HG02981 (cell line): ENCODE measurements around the gene PGAP2.

ENCODE experiments used
- ATAC-seq: cut with Tn5 transposase; IDR thresholded peaks from one replicate; pipeline ENCODE4 v1.9.1; 2021; ENCODE audit warnings: mild to moderate bottlenecking, moderate library complexity; ENCODE audit not compliant: unreplicated experiment

The PGAP2 gene

GRCh38 chr11:3831378-3832239 lies 23.2 kb downstream of the PGAP2 start:
- ATAC-seq = no peak

- no peak for ATAC-seq
Observed at GRCh38 chr11:3832816-3833215, 24.5 kb downstream of the PGAP2 start.

- ATAC-seq = no peak
Observed at GRCh38 chr11:3833449-3833848, 25.1 kb downstream of the PGAP2 start.

- ATAC-seq = no peak
Observed at GRCh38 chr11:3834349-3834663, 25.9 kb downstream of the PGAP2 start.

GRCh38 chr11:3834664-3835461 lies 26.5 kb downstream of the PGAP2 start:
- no peak for ATAC-seq

- no peak for ATAC-seq
Observed at GRCh38 chr11:3835751-3836150, 27.4 kb downstream of the PGAP2 start.

- no peak for ATAC-seq
Observed at GRCh38 chr11:3836903-3837302, 28.5 kb downstream of the PGAP2 start.

DNA sequence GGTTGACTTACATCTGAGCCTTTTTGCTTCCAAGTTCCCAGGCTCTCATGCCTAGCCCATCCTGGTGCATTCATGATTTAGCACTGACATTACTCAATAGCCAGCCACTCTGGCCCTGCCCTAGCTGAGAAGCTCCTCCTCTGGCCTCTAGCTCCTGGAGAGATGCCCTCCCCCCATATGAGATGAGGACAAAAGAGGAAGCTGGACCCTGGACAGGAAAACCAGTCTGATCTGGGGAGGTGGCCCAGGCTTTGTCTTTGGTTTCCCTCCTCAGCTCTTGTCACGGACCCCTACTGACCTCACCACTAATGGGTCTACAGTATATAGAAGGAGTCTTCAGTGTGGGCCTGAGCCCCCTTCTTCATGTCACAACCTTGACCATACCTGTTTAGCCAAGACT lies 29.4 kb downstream of the PGAP2 start:
- ATAC-seq = no peak

DNA sequence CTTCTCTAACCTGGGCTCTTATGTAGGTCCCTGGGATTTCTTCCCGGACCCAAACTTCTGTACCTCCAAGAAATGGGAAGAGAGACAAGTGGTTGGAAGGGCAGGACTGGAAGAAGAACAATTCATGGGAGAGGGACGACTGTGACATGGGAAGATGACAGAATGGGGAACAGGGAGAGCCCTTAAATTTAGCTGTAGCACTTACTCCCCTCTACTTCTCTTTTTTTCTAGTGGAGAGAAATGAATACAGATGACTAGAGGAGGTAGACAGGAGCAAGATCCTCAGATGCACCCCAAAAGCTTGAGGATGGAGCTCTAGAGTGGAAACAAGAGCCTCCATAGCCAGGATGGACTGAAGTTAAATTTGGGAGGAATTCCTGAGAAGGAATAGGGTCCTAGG lies 30.1 kb downstream of the PGAP2 start:
- no peak for ATAC-seq

- peak; percentile 10 for ATAC-seq
Observed at GRCh38 chr11:3840004-3840869, 31.9 kb downstream of the PGAP2 start.

- ATAC-seq = peak; percentile 26
Observed at GRCh38 chr11:3840870-3841425, 32.6 kb downstream of the PGAP2 start, which contains the start of gene RHOG. TSS of gene RHOG (minus strand) at chr11:3840959. CDS start at chr11:3828138, 12,821 bp downstream.

GRCh38 chr11:3841426-3842350 lies 33.3 kb downstream of the PGAP2 start:
- peak; percentile 55 for ATAC-seq

GRCh38 chr11:3843326-3843725 lies 35.0 kb downstream of the PGAP2 start:
- no peak for ATAC-seq

DNA sequence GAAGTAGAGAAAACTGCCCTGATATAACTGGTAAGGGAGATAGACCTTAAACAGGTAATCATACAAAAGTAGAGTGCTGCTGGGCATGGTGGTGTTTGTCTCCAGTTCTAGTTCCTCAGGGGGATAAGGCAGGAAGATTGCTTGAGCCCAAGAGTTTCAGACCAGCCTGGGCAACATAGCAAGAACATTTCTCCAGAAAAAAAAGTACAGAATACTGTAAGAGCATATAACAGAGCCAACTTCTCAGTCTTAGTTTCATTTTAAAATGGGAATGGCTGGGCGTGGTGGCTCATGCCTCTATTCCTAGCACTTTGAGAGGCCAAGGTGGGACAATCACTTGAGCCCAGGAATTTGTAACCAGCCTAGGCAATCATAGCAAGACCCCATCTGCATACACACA lies 36.9 kb downstream of the PGAP2 start:
- ATAC-seq = no peak

GRCh38 chr11:3845670-3846069 lies 37.3 kb downstream of the PGAP2 start:
- no peak for ATAC-seq

GRCh38 chr11:3849297-3849874 lies 41.0 kb downstream of the PGAP2 start:
- ATAC-seq = no peak

GRCh38 chr11:3853545-3853842 lies 45.1 kb downstream of the PGAP2 start:
- no peak for ATAC-seq

DNA sequence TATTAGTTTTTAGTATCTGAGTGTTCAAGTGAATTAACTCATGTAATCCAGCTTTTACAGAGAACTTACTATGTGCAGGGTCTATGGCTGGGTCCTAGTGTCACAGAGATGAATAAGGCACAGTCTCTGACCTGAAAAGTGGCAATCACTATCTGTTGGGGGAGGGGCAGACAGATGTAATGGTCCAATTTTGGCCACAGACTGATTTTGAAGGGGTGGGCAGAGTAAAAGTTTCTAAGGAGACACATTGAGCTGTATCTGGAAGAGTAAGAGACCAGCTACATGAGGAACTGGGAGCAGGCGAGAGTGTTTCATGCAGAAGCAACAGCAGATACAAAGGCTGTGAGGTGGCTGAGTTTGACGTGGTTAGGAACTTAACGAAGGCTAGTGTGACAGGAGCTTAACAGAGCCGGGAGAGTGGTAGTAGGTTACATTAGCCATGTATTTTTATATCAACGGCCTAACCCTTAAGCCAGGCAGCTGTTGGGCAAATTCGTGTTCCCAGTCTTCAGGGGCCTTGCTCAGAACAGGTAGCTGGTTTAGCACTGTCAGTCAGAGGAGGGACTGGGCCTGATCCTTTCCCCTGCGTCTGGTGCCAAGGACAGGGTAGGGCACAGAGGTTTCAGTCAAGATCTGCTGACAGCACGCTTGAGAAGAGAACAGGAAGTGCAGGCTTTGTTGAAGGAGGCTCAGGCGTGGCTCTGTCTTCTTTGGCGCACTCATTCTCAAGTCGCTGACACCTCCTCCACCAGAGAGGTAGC lies 45.7 kb downstream of the PGAP2 start:
- peak; percentile 32 for ATAC-seq

DNA sequence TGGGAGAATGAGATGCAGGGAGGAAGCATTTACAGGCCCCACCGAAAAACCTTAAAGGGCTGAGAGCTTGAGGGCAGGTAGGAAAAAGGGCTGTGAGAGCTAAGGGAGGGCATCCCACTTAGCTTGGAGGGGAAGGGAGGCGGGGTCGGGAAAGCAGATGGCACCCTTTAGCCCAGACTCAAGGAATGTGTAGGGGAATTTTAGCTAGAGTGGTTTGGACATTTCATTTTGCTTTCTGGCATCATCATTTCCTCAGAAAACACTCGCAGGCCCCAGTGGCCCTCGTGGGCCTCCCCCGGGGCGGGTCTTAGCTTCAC lies 46.3 kb downstream of the PGAP2 start:
- no peak for ATAC-seq
